Vagina (tissue), 2 donors: ENCODE results near the gene OSBPL10. TPM values are rescaled to one million over a fixed set of nuclear protein-coding genes. Genes with fewer than 3 reads are reported as not detected.

ENCODE experiments used
- DNase-seq, 2 donors: peaks; one replicate each; pipeline ENCODE4 v3.0.0-alpha.2; 2017; ENCODE audit errors: extremely low spot score in 2 of 2
- H3K27ac ChIP-seq: fragments of 200-600 bp; sonication (generic); one replicate; pipeline ENCODE4 v1.5.1; 2019
- H3K27me3 ChIP-seq: fragments of 200-600 bp; sonication (generic); one replicate; pipeline ENCODE4 v1.5.1; 2019
- H3K36me3 ChIP-seq, 2 donors: fragments of 200-600 bp; sonication (generic); one replicate each; pipeline ENCODE4 v1.5.1; 2017 to 2019
- H3K4me1 ChIP-seq: fragments of 200-600 bp; sonication (generic); one replicate; pipeline ENCODE4 v1.5.1; 2019
- H3K4me3 ChIP-seq, 2 donors: fragments of 200-600 bp; sonication (generic); 1 replicate in 1 of 2; 2 replicates in 1 of 2; pipeline ENCODE4 v1.5.1; 2016 to 2019
- H3K9me3 ChIP-seq: fragments of 200-600 bp; sonication (generic); one replicate; pipeline ENCODE4 v1.5.1; 2019
- POLR2A ChIP-seq, 2 donors: fragments of 450-650 bp; IDR thresholded peaks; one replicate each; pipeline ENCODE4 v1.6.1; 2017; ENCODE audit warnings: antibody characterized with exemption in 2 of 2, mild to moderate bottlenecking in 2 of 2, moderate library complexity in 2 of 2
- POLR2AphosphoS5 ChIP-seq, 2 donors: sonication (generic); formaldehyde crosslinking; IDR thresholded peaks; one replicate each; pipeline ENCODE4 v1.9.0; 2017; ENCODE audit warnings: antibody characterized with exemption in 2 of 2, mild to moderate bottlenecking in 2 of 2, low read depth in 1 of 2; ENCODE audit not compliant: insufficient read depth in 1 of 2
- intact Hi-C: fragments of 100-400 bp; cut with DNase I; formaldehyde crosslinking; loops from one replicate; pipeline ENCODE4 v1.15.1; 2023
- total RNA-seq: library from RNA; depleted of rRNA; stranded (reverse); fragments of >200 nt; gene quantifications from one replicate; pipeline ENCODE4 v1.2.3, GENCODE V29; 2016
- TF ChIP-seq, protein P1 (sequence below), 3 experiments: fragments of 450-650 bp in 2 of 3; fragments of 200-600 bp in 1 of 3; sonication (generic) in 1 of 3; IDR thresholded peaks; one replicate each; pipeline ENCODE4 v1.5.1; 2017 to 2019; ENCODE audit warnings: antibody characterized with exemption in 3 of 3, mild to moderate bottlenecking in 2 of 3, moderate library complexity in 2 of 3

Gene OSBPL10
- total RNA-seq, 1 donor from 2014 or later = 33.9 TPM

DNA sequence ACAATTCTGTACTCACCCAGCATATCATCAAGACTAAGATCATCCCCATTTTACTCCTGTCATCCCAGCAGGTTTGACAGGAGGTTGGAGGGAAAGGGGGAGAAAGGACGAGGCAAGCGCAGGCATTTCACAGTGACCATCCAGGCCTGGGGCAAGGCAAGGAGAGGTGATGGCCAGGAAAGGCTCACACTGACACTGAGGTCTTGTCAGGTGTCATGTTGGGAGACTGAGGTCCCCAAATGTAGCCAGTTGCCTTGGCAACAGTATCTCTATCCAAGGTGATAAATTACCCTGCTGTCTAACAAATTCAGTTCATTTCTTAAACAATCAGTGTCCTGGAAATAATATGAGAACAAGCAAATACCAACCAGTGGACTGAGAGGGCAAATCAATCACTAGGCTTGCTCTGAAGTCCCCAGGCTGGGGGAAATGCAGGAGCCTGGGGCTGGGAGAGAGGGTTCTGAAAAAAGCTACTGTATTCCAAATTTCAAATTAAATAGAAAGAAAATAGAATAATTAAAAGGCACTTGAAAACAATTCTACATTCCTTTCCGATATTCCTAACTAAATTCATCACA lies 172.8 kb downstream of the OSBPL10 start:
- no peak for DNase-seq

DNA sequence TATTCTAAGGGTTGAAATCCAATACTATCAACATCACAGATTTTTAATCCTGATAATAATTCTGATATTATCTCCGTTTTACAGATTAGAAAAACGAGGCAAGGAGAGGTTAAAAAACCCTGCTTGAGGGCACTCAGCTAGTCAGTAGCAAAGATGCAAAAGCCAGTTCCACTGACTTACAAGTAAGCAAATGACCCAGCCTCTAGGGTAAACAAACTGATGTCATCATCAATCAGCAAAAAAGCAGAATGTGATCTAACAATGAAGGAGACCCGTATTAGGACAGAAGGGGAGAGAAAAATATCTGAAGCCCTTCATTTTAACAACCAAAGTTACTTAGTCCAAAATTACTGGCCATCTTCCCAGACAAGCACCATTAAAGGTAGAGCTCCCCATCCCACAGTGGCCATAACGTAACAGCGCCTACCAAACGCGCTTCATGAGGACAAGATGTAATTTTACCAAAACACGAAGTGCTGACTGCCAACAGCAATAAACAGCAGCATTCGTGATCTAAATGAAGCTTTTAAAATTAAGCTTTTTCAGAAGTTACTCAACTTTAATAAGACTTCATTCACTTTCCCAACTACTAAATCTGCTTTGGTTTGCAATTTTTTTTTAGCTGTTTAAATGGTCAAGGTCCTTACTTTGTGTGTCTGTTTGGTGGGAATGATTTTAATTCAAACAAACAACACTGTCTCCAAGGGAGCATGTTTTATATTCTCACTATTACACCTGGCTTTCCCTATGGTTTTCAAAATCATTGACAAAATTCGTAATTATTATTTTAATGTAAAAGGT lies 176.6 kb downstream of the OSBPL10 start:
- intact Hi-C loops = no loop called here
- Histone ChIP-seq H3K9me3 (no peaks in the 10 kb centered on the region), H3K36me3 (no peaks in the 10 kb centered on the region), H3K27me3 (no peaks in the 10 kb centered on the region), H3K4me3 (no peak overlapping the region), H3K4me1 (peaks cover 5% of the 10 kb centered on the region), H3K27ac (peak overlapping the region; percentile 12)
- no peak for DNase-seq
- peak in 1 of 2 donors; percentile 31 for TF ChIP-seq POLR2AphosphoS5 (IDR thresholded peaks at IDR 0.05; ENCODE audit: insufficient read depth in 1 of 2, low read depth in 1 of 2)
- TF ChIP-seq, protein P1, sequence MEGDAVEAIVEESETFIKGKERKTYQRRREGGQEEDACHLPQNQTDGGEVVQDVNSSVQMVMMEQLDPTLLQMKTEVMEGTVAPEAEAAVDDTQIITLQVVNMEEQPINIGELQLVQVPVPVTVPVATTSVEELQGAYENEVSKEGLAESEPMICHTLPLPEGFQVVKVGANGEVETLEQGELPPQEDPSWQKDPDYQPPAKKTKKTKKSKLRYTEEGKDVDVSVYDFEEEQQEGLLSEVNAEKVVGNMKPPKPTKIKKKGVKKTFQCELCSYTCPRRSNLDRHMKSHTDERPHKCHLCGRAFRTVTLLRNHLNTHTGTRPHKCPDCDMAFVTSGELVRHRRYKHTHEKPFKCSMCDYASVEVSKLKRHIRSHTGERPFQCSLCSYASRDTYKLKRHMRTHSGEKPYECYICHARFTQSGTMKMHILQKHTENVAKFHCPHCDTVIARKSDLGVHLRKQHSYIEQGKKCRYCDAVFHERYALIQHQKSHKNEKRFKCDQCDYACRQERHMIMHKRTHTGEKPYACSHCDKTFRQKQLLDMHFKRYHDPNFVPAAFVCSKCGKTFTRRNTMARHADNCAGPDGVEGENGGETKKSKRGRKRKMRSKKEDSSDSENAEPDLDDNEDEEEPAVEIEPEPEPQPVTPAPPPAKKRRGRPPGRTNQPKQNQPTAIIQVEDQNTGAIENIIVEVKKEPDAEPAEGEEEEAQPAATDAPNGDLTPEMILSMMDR (IDR thresholded peaks at IDR 0.05) = no peak
- TF ChIP-seq POLR2A (IDR thresholded peaks at IDR 0.05) = no peak

More for the DNA sequence above, 172.8 kb downstream of the OSBPL10 start:
- H3K27ac ChIP-seq = no peak overlapping the region
- no peak overlapping the region for H3K4me3 ChIP-seq
- peaks cover 5% of the 10 kb centered on the region for H3K4me1 ChIP-seq
- H3K27me3 ChIP-seq = no peaks in the 10 kb centered on the region
- intact Hi-C loops = no loop called here
- TF ChIP-seq, protein P1 (IDR thresholded peaks at IDR 0.05) = no peak
- TF ChIP-seq POLR2A (IDR thresholded peaks at IDR 0.05) (no peak), POLR2AphosphoS5 (IDR thresholded peaks at IDR 0.05; ENCODE audit: insufficient read depth in 1 of 2, low read depth in 1 of 2) (no peak)
- no peaks in the 10 kb centered on the region for H3K36me3 ChIP-seq
- no peaks in the 10 kb centered on the region for H3K9me3 ChIP-seq

- Histone ChIP-seq H3K27me3 (no peaks in the 10 kb centered on the region), H3K36me3 (no peaks in the 10 kb centered on the region), H3K27ac (no peak overlapping the region), H3K4me3 (no peak overlapping the region), H3K9me3 (no peaks in the 10 kb centered on the region), H3K4me1 (peaks cover 5% of the 10 kb centered on the region)
- intact Hi-C loops = no loop called here
- no peak for DNase-seq
- no peak for TF ChIP-seq POLR2AphosphoS5 (IDR thresholded peaks at IDR 0.05; ENCODE audit: insufficient read depth in 1 of 2, low read depth in 1 of 2)
- TF ChIP-seq, protein P1 (IDR thresholded peaks at IDR 0.05) = no peak
- TF ChIP-seq POLR2A (IDR thresholded peaks at IDR 0.05) = no peak
Measured at GRCh38 chr3:31802981-31803740, 177.9 kb downstream of the OSBPL10 start.

GRCh38 chr3:31800436-31800835 lies 180.6 kb downstream of the OSBPL10 start:
- intact Hi-C loops = no loop called here
- H3K4me3 ChIP-seq = no peak overlapping the region
- H3K9me3 ChIP-seq = no peaks in the 10 kb centered on the region
- H3K27ac ChIP-seq = no peak overlapping the region
- peaks cover 5% of the 10 kb centered on the region for H3K4me1 ChIP-seq
- no peak for DNase-seq
- H3K36me3 ChIP-seq = no peaks in the 10 kb centered on the region
- no peak for TF ChIP-seq POLR2A (IDR thresholded peaks at IDR 0.05)
- TF ChIP-seq POLR2AphosphoS5 (IDR thresholded peaks at IDR 0.05; ENCODE audit: insufficient read depth in 1 of 2, low read depth in 1 of 2) = no peak
- TF ChIP-seq, protein P1 (IDR thresholded peaks at IDR 0.05) = no peak
- H3K27me3 ChIP-seq = no peaks in the 10 kb centered on the region
